HCT116 (cell line): Measurements from ENCODE around the gene MTHFR.

Experiments
- CEBPB ChIP-seq: IDR thresholded peaks from 2 replicates; pipeline ENCODE4 v1.6.1; 2012; ENCODE audit warnings: low read depth
- CTCF ChIP-seq, 3 experiments: fragments of 200-600 bp in 1 of 3; sonication (generic) in 1 of 3; IDR thresholded peaks in 2 of 3; conservative IDR thresholded peaks in 1 of 3; 2 replicates each; pipeline ENCODE4 v1.5.1; 2012 to 2017; ENCODE audit warnings: low read depth in 2 of 3, low read length in 2 of 3, antibody characterized with exemption in 1 of 3, borderline replicate concordance in 1 of 3, control low read depth in 1 of 3, mild to moderate bottlenecking in 1 of 3, mixed read lengths in 1 of 3, mixed run types in 1 of 3, moderate library complexity in 1 of 3; ENCODE audit not compliant: insufficient read depth in 1 of 3
- EZH2 ChIP-seq: fragments of 200-600 bp; sonication (generic); IDR thresholded peaks from 2 replicates; pipeline ENCODE4 v1.6.1; 2017; ENCODE audit warnings: antibody characterized with exemption, mixed run types
- FOSL1 ChIP-seq: IDR thresholded peaks from 2 replicates; pipeline ENCODE4 v1.6.1; 2012; ENCODE audit warnings: low read depth
- JUND ChIP-seq: IDR thresholded peaks from 2 replicates; pipeline ENCODE4 v1.6.1; 2012
- MAX ChIP-seq: IDR thresholded peaks from 2 replicates; pipeline ENCODE4 v1.6.1; 2012
- POLR2A ChIP-seq: IDR thresholded peaks from 2 replicates; pipeline ENCODE4 v1.7.0; 2011; ENCODE audit warnings: borderline replicate concordance; ENCODE audit not compliant: insufficient read depth, insufficient read length; ENCODE audit errors: extremely low read depth
- POLR2AphosphoS5 ChIP-seq: IDR thresholded peaks from 2 replicates; pipeline ENCODE4 v1.6.1; 2011; ENCODE audit warnings: mild to moderate bottlenecking, low read depth, low read length, moderate library complexity
- REST ChIP-seq: IDR thresholded peaks from 2 replicates; pipeline ENCODE4 v1.6.1; 2012; ENCODE audit warnings: low read depth
- SIN3A ChIP-seq: IDR thresholded peaks from 2 replicates; pipeline ENCODE4 v1.6.1; 2012; ENCODE audit warnings: low read depth
- TCF7L2 ChIP-seq: IDR thresholded peaks from 2 replicates; pipeline ENCODE4 v1.7.0; 2011; ENCODE audit warnings: borderline replicate concordance, inconsistent platforms; ENCODE audit not compliant: insufficient read depth, insufficient read length; ENCODE audit errors: extremely low read depth
- YY1 ChIP-seq: IDR thresholded peaks from 2 replicates; pipeline ENCODE4 v1.6.1; 2011; ENCODE audit warnings: low read length, low read depth, moderate library complexity, mild to moderate bottlenecking; ENCODE audit not compliant: insufficient replicate concordance; ENCODE audit errors: extremely low read depth
- ZBTB33 ChIP-seq: IDR thresholded peaks from 2 replicates; pipeline ENCODE4 v1.6.1; 2011; ENCODE audit warnings: mild to moderate bottlenecking, low read length, moderate library complexity; ENCODE audit not compliant: insufficient replicate concordance; ENCODE audit errors: extremely low read depth

- TF ChIP-seq REST (no peak), CTCF (IDR thresholded peaks at IDR 0.05 in 2 of 3, conservative IDR thresholded peaks at IDR 0.05 in 1 of 3; ENCODE audit: borderline replicate concordance in 1 of 3, insufficient read depth in 1 of 3, low read depth in 2 of 3, low read length in 2 of 3) (no peak), POLR2A (no peak), MAX (no peak), CEBPB (no peak), YY1 (no peak), FOSL1 (no peak), ZBTB33 (no peak), POLR2AphosphoS5 (peak; percentile 76), JUND (no peak), EZH2 (no peak), SIN3A (no peak), TCF7L2 (no peak)
Observed at GRCh38 chr1:11790880-11791715, 14.7 kb downstream of the MTHFR start.
